Stromal cell of bone marrow (primary cell): ENCODE data around the gene CACNB1.

Source experiments
- DNase-seq: peaks from one replicate; pipeline ENCODE4 v3.0.0-alpha.2; 2012; ENCODE audit warnings: low read depth

Gene CACNB1

GRCh38 chr17:39200957-39201510, 3.6 kb upstream of the CACNB1 start:
- no peak for DNase-seq

- no peak for DNase-seq
These were observed 2.8 kb upstream of the CACNB1 start, which contains the start of gene RPL19 for GRCh38 chr17:39200070-39200879. Gene RPL19, plus strand, starts transcription at chr17:39200283. Its CDS starts 62 bp downstream, at chr17:39200345.

GRCh38 chr17:39199820-39200069, 2.3 kb upstream of the CACNB1 start:
- DNase-seq, result peak; percentile 88

- no peak for DNase-seq
These were observed 707 bp upstream of the CACNB1 start for GRCh38 chr17:39198186-39198566.

- no peak for DNase-seq
These were observed 619 bp downstream of the CACNB1 start for GRCh38 chr17:39196808-39197291.

GRCh38 chr17:39196241-39196807, 1.1 kb downstream of the CACNB1 start:
- no peak for DNase-seq

GRCh38 chr17:39195568-39196160, 1.8 kb downstream of the CACNB1 start:
- no peak for DNase-seq

- DNase-seq, result no peak
These were observed 2.4 kb downstream of the CACNB1 start for GRCh38 chr17:39194985-39195524.

GRCh38 chr17:39194089-39194984, 3.1 kb downstream of the CACNB1 start:
- DNase-seq, result no peak

- no peak for DNase-seq
These were observed 4.1 kb downstream of the CACNB1 start for GRCh38 chr17:39193346-39193745.

GRCh38 chr17:39192901-39193300, 4.6 kb downstream of the CACNB1 start:
- DNase-seq, result no peak

- no peak for DNase-seq
These were observed 5.5 kb downstream of the CACNB1 start for GRCh38 chr17:39191750-39192510.

- DNase-seq, result no peak
These were observed 10.2 kb downstream of the CACNB1 start for GRCh38 chr17:39187152-39187830.

- no peak for DNase-seq
These were observed 10.9 kb downstream of the CACNB1 start for GRCh38 chr17:39186481-39187002.

GRCh38 chr17:39183720-39184119, 13.7 kb downstream of the CACNB1 start:
- DNase-seq, result no peak

GRCh38 chr17:39183045-39183444, 14.4 kb downstream of the CACNB1 start:
- DNase-seq, result no peak

- DNase-seq, result no peak
These were observed 16.2 kb downstream of the CACNB1 start for GRCh38 chr17:39181303-39181702.

GRCh38 chr17:39178536-39178935, 18.9 kb downstream of the CACNB1 start:
- no peak for DNase-seq

GRCh38 chr17:39177256-39177655, 20.2 kb downstream of the CACNB1 start:
- no peak for DNase-seq

GRCh38 chr17:39175695-39176093, 21.8 kb downstream of the CACNB1 start:
- no peak for DNase-seq
